ENCODE results near the gene ZBTB7A. TPM values are rescaled to one million over a fixed set of nuclear protein-coding genes. Genes with fewer than 3 reads are reported as not detected.

ZBTB7A gene
- total RNA-seq, 4 donors from 2014 or later = 10.8 to 72.9 (median 14.1) TPM

DNA sequence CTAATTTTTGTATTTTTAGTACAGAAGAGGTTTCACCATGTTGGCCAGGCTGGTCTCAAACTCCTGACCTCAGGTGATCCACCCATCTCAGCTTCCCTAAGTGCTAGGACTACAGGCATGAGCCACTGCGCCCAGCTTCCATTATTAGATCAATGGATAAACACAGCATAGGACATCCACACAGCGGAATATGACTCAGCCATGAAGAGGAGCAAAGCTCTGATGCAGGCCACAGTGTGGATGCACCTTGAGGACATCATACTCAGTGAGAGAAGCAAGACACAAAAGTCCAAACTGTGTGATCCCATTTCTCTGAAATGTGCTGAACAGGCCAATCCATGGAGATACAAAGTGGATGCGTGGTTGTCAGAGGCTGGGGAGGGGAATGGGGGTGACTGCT, 4.9 kb upstream of the ZBTB7A start:
- no peak for TF ChIP-seq POLR2A (IDR thresholded peaks at IDR 0.05)
- TF ChIP-seq, protein P1, sequence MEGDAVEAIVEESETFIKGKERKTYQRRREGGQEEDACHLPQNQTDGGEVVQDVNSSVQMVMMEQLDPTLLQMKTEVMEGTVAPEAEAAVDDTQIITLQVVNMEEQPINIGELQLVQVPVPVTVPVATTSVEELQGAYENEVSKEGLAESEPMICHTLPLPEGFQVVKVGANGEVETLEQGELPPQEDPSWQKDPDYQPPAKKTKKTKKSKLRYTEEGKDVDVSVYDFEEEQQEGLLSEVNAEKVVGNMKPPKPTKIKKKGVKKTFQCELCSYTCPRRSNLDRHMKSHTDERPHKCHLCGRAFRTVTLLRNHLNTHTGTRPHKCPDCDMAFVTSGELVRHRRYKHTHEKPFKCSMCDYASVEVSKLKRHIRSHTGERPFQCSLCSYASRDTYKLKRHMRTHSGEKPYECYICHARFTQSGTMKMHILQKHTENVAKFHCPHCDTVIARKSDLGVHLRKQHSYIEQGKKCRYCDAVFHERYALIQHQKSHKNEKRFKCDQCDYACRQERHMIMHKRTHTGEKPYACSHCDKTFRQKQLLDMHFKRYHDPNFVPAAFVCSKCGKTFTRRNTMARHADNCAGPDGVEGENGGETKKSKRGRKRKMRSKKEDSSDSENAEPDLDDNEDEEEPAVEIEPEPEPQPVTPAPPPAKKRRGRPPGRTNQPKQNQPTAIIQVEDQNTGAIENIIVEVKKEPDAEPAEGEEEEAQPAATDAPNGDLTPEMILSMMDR (IDR thresholded peaks at IDR 0.05) = no peak
- Histone ChIP-seq H3K27ac (no peak overlapping the region), H3K27me3 (no peaks in the 10 kb centered on the region), H3K4me3 (no peak overlapping the region), H3K9me3 (no peaks in the 10 kb centered on the region), H3K36me3 (no peaks in the 10 kb centered on the region), H3K4me1 (no peaks in the 10 kb centered on the region)
- no peak for DNase-seq
- intact Hi-C loops (cut with DNase I; ENCODE audit: low total_unique reads) = loop anchor here (10.0 kb wide), 1 partner anchor 53 kb away; the partner anchor contains the start of gene MAP2K2

DNA sequence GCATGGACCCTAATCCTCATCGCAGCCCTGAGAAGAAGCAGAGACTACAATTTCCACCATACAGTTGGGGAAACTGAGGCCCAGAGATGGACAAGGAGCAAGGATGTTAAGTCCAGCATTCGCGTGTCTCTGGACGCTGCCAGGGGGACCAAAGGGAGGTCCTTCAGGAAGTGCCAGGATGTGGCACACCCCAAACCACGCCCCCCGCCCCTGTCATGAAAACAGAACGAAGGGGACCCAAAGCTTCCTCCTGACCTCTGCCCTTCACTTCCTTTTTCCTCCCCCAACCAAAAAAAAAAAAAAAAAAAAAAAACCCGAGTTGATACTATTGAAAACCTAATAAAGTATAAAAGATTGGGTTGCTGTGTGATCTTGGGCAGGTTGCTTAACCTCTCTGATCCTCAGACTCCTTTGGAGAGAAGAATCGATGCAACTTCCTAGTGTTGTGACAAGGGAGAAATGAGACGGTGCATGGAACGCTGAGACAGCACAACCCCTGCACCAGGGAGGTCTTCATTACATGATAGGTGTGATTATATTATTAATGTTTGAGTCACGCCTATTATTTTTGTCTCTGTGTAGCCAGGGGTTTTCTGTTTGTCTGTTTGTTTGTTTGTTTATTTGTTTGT, 2.7 kb upstream of the ZBTB7A start:
- peak in 1 of 2 donors; percentile 25 for DNase-seq
- H3K4me3 ChIP-seq = no peak overlapping the region
- TF ChIP-seq, protein P1 (IDR thresholded peaks at IDR 0.05) = no peak
- no peaks in the 10 kb centered on the region for H3K9me3 ChIP-seq
- no peaks in the 10 kb centered on the region for H3K27me3 ChIP-seq
- H3K27ac ChIP-seq = no peak overlapping the region
- no peaks in the 10 kb centered on the region for H3K4me1 ChIP-seq
- intact Hi-C loops (cut with DNase I; ENCODE audit: low total_unique reads) = no loop called here
- no peaks in the 10 kb centered on the region for H3K36me3 ChIP-seq

DNA sequence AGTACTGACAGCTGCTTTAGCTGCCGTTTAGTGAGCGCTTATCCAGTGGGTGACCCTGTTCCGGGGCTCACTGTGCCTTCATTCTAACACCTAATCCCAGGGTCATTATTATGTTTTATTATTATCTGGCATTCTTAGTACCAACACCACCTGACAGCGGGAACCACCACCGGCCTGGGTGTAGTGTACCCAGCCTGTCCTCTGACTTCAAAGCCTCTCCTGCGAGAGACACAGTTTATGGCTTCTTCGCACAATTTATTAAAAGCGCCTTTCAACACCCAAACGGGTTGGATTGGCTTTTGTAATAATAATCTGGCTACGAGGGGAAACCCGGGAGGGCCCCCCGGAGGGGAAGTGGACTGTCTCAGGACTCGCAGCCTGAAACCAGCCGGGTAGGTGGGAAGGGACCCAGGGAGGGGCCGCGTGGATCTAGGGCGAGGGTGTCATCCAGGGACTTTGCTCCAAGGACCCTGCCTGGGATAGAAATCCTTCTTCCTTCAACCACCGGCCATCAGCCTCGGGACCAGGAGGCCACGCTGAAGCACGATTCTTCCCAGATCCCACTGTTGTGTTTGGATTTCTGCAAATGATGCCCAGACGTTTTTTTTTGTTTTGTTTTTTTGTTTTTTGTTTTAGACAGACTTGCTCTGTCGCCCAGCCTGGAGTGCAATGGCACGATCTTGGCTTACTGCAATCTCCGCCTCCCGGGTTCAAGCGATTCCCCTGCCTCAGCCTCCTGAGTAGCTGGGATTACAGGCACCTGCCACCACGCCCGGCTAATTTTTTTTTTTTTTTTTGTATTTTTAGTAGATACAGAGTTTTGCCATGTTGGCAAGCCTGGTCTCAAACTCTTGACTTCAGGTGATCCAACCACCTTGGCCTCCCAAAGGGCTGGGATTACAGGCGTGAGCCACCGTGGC, 1.6 kb upstream of the ZBTB7A start:
- no peaks in the 10 kb centered on the region for H3K9me3 ChIP-seq
- no peak for TF ChIP-seq POLR2A (IDR thresholded peaks at IDR 0.05)
- TF ChIP-seq, protein P1 (IDR thresholded peaks at IDR 0.05) = no peak
- peak overlapping the region; percentile 96 to 98 for H3K4me3 ChIP-seq
- H3K4me1 ChIP-seq = peaks cover under 1 to 4% of the 10 kb centered on the region in 2 donors
- intact Hi-C loops (cut with DNase I; ENCODE audit: low total_unique reads) = no loop called here
- DNase-seq = peak in 1 of 2 donors; percentile 29
- peak overlapping the region; percentile 98 for H3K27ac ChIP-seq
- H3K36me3 ChIP-seq = no peaks in the 10 kb centered on the region
- no peaks in the 10 kb centered on the region for H3K27me3 ChIP-seq

DNA sequence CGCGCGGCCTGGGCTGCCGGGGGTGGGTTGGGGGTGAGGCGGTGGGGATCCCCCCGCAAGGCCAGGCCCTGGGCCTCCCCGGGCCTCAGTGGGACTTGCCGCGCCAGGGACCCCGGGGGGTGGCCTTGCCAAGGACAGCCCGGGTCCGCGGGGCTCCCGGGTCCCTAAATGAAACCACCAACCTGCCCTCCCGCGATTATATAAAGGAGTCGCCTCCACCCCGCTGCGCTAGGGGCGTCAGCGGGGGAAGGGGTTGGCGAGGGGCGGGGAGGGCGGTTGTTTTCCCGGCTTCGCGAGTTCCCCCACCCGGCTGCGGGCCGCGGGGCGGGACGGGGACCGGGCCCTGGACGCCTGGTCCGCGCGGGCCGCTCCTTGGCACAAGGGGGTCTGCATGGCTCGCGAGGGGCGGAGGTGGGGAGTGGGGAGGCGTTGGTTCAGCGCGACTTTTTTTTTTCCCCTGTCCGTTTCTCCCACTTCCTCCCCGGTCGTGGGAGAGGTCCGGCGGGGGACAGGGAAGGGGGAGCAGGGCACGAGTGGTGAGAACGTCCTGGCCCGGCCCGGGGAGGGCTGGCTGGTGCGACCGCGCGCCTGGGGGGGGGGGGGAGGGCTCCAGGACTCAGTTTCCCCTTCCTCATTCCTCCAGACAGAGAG, 822 bp upstream of the ZBTB7A start:
- peak overlapping the region; percentile 96 to 98 for H3K4me3 ChIP-seq
- TF ChIP-seq, protein P1 (IDR thresholded peaks at IDR 0.05) = peak in 1 of 4 experiments; percentile 9
- TF ChIP-seq POLR2A (IDR thresholded peaks at IDR 0.05) = peak in 1 of 2 donors; percentile 16
- peaks cover 5 to 12% of the 10 kb centered on the region in 2 donors for H3K4me1 ChIP-seq
- peak overlapping the region; percentile 98 for H3K27ac ChIP-seq
- no peaks in the 10 kb centered on the region for H3K9me3 ChIP-seq
- peak in 1 of 2 donors; percentile 55 for DNase-seq
- intact Hi-C loops (cut with DNase I; ENCODE audit: low total_unique reads) = no loop called here
- no peaks in the 10 kb centered on the region for H3K36me3 ChIP-seq
- H3K27me3 ChIP-seq = no peaks in the 10 kb centered on the region
